SIG-M5 (cell line): Measurements from ENCODE around the gene CDC42BPB.

Experiments used
- DNase-seq: peaks from one replicate; lab custom pipeline; 2025; lab: John Stamatoyannopoulos, UW

Gene CDC42BPB

DNA sequence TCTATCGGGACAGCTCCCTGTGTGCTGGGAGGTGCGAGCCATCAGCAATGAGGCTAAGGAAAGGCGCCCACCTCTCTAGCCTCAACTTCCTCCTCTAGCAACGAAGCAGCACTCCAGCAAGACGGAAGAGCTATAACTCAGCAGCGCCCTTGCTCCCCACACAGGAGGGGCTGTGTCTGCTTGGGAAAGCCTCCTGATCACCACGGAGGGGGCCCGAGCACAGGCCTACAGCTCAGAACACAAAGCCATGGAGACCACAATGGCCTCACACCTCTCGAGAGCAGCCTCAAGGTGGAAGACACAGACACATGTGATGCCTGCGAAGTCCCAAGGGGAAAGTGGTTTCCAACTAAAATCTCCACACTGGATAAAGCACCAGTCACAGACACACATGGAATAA, 60.4 kb downstream of the CDC42BPB start:
- DNase-seq: no peak

DNA sequence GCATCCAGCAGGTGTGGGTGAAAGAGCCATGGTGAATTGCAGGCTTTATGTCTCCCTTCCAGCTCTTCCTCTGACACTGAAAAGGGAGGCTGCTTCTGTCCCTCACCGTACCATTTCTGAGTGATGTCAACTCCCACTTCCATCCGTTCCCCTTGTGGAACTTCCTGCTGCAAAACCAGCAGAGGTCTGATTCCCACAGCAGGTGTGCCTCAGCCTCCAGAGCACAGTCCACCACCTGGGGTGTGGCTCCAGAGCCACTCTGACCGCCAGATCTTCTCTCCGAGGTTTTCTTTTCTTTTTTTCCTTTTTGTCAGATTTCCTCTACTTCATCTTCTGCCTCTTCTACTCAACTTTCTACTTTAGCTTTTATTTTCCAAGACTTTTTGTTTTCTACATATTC, 62.7 kb downstream of the CDC42BPB start:
- no peak for DNase-seq

DNA sequence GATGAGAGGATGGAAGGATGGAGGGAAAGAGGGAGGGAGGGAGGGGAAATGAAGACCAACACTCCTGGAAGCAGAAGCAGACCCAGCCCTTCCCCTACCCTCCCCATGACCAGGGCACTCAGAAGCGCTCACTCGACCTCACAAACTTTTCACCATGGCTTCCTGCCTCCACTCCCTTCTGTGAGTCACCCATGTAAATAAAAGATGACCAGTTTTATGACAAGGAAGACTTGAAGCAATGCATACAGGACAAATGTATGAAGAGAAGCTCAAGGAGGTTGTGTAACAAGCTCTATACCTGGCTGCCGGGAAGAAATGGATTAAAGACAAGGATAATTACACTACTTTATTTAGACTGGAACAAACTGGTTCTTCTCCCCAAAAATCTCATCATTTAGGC, 63.8 kb downstream of the CDC42BPB start:
- DNase-seq: no peak

DNA sequence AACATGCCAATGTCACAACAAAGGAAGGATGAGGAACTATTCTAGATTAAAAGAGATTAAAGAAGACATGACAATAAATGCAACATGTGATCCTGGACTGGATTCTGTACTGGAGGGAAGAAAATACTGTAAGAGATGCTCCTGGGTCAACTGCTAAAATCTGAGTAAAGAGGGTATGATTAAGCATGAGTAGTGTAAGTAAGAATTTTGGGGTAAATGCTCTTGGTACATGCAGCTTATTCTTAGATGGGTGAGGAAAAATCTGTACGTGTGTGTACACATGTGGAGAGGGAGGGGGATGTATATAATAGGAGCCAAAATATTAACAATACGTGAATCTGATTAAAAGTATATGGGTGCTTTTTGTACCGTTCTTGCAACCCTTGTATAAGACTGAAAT, 66.0 kb downstream of the CDC42BPB start:
- no peak for DNase-seq

DNA sequence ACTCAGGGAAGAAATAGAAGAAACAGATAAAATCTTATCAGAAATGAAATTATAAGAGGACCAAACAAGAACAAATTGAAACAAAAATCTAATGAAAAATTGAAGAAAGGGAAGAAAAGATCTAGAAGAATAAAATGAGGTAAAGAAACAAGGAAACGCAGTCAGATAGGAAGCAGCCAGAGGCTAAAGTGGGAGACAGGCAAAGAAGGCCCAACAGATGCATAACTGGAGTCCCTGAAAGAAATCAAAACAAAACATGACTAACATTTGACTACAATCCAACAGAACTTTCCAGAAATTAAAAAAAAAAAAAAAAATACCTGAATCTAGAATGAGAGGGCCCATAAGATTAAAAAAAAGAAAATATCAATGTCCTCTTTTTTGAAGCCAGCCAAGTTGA, 69.3 kb downstream of the CDC42BPB start:
- DNase-seq: no peak

DNA sequence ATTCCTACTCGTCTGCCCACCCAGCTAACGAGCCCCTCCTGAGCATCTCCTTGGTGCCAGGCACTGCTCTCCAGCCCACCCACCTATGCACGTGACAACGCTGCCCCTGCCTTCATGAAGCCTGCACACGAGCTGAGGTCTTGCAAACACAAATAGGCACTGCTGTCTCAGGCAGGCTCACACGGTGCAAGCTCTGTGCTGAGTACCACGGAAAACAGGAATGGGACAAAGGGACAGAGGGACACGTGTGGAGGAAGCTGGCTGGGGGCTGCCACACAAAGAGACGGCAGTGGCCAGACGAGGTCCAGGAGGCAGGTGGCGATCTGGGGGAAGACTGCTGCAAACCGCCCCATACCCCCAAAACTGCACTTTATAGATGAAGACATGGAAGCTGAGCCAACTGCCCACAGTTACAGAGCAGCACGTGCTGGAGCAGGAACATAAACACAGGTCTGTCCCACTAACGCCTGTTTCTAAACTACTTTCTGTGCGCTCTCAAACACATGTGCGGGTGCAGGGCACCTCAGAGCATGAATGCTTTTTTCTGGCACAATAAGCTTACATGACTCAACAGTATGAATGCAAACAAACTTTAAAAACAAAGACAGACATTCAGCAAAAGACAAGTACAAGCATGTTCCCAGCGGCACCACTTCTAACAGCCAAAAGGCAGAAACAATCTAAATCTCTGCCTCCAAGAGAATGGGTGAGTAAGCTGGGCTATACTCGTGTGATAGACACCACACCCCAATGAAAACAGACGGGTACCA, 70.4 kb downstream of the CDC42BPB start:
- DNase-seq: no peak

DNA sequence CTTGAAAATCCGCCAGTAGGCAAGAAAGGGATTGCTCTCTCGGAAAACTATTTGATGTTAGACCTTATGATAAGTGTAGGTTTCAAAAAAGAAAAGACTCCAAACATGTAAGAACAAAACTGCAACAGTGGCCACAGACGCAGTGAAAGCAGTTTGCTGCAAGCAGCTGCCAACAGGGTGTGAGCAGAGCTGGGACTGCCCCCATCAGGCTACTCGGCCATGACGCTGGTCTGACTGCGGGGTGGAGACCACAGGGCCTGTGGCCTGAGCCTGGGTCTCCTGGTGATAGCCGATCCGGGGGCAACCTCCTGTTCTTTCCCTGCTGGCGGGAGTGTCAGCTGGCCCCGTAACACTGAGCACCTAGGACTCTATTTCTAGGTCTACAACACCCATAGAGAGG, 71.7 kb downstream of the CDC42BPB start:
- no peak for DNase-seq

DNA sequence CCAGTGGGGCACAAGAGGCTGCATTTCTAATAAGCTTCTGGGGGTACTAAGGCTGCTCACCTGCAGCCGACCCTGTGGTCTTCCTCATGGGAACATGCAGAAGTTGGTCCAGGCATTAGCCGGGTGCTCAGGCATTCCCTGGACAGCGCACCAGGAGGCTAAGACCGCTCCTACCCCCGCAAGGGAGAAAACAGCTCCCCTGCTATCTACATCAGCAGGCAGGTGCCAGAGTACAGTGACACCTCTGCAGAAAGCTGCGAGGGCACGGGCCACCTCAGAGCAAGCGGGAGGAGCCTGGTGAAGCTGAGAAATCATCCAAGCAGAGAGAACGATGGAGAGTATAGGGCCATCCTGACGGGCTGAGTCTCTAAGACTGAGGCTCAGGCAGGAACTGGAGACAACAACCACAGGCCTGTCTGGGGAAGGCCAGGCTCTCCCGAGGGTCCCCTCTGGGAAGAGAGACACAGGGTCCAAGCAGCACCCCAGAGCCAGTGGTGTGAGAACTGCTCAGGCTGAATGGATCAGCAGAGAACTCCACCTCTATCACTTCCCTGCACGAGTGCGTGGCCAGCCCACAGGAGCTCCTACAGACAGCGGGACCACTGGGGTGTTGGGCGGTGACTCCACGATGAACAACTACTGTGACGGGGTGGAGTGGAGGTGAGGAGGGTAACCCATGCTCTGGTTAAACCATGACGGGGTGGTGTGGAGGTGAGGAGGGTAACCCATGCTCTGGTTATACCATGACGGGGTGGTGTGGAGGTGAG, 72.8 kb downstream of the CDC42BPB start:
- no peak for DNase-seq

DNA sequence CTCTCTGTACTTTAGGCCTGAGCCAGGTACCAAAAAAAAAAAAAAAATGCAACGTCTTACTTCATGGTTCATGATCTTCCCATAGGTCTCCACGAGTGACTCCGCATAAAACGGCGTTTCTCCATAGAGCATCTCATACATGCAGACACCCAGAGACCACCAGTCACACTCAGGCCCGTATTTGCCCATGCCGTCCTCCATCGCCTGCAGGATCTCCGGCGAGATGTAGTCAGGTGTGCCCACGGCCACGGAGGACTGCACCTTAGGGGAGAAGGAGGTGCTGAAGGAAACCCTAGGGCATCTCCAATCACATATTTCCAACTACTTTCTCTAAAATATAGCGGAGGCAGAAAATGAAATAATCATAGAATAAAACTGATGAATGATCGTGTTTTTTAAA, 73.9 kb downstream of the CDC42BPB start:
- DNase-seq: no peak

DNA sequence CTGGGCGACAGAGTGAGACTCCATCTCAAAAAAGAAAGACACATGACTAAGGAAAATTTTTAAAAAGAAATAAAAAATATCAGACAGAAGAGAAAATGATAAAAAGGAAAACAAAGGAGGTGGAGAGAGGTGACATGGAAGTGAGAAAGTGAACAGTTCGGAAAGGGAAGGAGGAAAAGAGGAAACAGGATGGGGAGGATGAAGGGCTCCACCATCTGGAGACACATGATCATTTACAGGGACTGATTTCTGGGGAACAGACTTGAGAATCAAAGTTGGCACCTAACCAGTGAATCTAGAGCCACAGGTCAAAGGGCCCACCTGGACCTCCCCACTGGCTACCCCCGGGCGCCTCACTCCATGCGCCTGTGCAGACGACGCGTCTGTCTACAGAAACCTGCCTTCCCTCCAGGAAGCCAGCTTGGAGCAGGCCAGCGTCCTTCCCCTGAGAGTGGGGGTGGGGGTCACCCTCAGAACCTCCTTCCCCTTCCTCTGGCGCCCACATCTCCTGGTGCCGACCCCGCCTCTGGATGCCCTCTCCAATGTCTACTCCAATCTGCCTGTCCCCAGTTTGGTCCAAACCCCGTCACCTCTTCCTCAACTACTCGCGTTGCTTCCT, 74.4 kb downstream of the CDC42BPB start:
- no peak for DNase-seq

DNA sequence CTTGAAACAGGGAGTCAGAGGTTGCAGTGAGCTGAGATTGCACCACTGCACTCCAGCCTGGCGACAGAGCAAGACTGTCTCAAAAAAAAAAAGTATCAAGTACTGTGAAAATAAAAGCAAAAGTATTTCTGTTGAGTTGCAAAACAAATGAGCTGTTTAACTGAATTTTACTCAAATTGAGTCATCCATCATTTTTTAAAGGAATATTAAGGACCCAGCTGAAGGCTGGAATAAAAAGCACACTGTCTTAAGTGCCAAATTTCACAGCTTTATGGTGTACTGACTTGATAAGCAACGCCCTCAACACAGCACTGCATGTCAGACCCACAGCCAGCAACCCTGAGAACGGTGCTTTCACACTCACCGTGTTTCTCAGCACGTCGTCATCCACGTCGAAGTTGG, 76.9 kb downstream of the CDC42BPB start:
- DNase-seq: no peak

DNA sequence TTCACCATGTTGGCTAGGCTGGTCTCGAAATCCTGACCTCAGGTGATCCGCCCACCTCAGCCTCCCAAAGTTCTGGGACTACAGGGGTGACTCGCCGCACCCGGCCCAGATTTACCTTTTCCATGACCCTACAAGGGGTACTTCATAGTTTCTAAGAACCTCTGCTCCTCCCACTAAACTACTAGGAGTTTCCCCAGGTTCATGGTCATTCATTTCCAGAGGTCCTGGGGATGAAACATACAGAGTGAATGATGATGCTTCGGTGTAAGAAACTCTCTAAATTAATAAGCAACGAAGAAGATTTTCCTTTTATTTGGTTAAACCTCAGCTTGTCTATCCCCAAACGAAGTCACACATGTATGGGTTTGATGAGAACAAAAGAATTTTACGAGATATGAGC, 77.9 kb downstream of the CDC42BPB start:
- no peak for DNase-seq

DNA sequence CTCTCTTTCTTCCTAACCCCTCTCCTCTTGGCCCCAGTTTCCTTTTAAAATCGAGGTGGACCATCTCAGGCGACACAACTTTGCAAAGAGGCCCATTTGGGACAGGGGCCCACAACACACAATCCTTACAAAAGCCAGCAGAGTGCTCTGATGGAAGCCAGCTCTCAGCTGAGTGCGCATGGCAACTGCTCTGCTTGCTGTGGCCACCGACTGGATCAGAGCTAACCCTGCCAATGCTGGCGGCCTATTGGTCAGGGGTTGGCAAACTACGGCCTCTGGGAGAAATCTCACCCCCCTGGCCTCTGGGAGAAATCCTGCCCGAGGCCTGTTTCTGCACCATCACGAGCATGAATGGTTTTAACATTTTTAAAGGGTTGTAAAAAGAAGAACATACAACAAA, 79.9 kb downstream of the CDC42BPB start:
- no peak for DNase-seq

DNA sequence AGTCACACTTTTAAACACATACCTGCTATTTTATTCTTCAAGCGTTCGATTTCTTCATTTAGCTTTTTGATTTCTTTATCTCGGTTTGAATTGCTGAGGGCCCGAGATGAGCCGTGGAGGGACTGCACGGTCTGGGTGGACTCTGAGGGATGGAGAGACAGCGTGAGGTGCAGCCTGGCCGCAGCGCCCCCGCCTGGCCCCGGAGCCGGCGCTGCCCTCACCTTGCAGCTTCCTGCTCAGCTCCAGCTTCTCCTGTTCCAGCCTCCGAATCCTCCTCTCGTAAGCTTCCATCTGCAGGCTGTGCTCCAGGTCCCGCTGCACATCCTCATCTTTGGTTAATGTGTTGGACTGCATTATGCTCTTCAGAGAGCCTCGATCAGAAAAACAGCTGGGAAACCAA, 81.7 kb downstream of the CDC42BPB start:
- no peak for DNase-seq

DNA sequence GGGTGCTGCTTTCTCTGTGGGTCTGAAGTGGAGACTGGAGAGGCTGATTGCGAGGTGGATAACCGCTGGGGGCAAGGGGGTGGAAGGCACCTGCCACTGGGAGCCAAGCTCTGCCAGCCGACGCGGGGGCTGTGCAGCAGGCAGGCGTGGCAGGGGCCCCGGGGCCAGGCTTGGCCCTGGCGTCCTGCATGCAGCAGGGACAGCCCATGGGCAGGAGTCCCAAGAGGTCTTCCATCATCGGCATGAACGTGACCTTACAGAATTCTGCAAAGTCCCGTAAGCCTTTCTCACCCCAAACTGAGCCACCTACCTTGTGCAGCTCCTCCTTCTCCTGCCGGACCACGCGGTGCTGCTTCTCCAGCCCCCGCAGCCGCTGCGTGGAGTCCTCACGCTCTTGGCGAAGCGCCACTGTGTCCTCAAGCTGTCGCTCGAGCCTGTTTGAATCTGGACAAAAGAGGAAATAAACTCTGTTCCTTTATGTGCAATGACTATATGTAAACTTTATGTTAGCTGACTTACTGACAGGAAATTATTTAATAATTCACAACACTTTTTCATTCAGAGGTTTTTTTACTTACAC, 83.6 kb downstream of the CDC42BPB start:
- no peak for DNase-seq

DNA sequence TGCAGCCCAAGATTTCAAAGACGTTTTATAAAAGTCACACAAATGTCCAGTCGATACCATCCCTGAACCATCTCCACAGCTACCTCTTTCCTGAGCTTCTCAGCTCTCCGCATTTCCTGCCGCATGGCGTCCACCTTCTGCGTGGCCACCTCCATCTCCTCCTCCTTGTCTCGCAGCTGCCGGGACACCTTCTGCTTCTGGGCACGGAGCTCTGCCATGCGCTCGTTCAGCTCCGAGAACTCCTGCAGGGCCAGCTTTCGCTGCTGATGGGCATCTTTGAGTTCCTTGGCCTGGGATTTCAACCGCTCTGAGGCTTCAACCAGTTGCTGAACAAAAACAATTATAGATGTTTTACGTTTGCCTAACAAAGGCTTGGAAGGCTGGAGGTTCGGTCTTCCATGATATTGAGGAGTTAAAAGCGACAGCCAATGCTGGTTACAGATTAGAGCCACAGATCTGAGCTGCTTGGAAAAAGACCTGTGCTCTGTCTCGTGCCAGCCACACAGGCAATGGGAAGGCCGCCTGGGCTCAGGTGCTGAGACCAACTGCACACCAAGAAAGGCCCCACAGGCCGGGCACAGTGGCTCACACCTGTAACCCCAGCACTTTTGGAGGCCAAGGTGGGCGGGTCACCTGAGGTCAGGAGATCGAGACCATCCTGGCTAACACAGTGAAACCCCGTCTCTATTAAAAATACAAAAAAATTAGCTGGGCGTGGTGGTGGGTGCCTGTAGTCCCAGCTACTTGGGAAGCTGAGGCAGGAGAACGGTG, 85.3 kb downstream of the CDC42BPB start:
- no peak for DNase-seq

DNA sequence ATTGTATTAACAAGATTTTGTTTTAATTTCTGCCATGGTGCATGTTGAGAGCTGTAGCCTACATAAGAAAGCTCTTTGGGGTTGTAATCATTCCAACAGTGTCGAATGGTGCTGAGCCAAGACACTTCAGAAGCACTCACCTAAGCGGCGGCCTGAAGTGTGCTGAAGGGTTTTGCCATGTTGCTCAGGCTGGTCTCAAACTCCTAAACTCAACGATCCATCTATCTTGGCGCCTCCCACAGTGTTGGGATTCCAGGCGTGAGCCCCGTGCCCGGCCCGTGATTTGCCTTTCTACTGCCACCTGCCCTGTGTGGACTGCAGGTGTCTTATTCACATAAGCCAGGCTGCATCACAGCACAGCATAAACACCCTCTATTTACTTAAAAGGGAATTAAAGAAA, 86.0 kb downstream of the CDC42BPB start:
- DNase-seq: no peak

DNA sequence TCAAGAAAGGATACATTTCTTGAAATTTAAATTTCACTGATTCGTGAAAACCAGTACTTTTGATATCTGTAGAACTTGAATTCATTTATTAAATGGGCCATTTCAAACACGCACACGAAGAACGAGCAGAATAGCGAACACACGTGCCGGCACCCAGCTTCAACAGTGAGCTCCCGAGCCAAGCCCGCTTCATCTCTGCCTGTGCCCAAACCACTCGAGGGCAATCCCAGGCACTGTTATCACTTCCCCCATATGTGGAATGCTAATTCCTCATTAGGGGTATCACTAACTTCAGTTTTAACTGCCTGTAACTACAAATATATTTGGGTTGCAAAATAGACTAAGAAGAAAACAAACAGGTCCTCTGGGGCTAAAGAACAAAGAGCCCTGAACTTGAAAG, 86.9 kb downstream of the CDC42BPB start:
- no peak for DNase-seq

DNA sequence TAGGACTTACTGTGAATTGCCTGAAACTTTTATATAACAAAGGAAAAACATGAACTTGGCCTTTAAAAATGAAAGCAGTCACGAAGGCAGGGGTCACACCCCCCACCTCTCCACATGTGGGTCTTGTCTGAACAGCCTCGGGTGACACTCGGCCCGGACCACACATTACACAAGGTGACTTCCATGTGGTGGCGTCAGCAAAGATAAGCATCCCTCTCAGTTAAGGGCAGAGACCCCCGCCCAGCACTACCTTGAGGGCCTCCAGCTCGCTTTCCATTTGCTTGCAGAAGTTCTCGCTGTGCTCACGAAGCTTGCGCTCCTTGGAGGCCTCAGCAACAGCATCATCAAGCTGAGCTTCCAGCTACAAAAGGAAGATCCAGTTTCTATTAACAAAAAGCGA, 87.4 kb downstream of the CDC42BPB start:
- no peak for DNase-seq

DNA sequence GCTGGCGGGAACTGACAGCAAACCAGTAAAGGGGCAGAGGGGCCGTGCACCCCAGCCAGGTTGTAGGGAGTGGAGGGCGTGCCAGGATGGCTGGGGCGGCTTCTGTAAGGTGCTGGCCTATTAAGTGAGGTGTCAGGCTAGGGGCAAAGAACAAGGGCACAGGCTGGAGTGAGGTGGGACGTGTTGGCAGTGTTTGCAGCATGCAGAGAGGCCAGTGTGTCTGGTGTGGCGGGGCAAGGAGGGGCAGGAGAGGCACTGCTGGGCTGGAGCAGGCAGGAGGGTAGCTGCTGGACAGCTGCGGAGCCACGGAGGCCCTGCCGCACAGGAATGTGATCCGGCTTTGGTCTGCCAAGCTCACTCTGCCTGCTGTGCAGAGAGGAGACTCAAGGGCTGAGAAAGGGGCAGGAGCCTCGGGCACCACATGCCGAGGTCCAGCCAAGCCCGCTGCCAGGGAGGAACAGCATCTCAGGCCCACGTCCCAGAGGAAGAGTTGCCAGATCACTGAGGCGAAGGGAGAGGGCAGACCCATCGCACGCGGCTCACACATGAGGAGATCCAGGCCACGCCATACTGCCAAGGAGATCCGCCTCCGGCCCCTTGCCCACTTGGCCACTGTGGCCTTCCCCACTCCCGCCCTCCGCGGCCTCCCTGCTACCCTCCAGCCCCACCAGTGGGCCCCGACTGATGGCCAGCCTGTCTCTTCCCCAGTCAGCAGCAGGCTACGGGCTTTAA, 88.1 kb downstream of the CDC42BPB start:
- DNase-seq: no peak

DNA sequence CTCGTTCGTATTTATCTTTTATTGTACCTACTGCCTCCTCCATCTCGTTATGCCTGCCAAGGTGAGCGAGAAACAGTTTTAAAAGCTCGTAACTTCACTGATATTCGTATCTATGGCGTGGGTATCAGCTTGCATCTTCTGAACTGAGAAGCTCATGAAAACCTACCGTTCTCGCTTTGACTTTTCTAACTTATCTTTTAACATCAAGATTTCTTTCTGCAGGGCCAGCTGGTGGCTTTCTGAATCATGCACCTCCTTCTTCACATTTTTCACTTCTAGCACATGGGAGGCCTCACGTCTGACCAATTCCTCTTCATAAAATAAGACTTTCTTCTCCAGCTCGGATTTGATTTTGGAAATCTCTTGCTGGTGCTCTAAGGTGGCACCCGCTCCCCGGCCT, 89.0 kb downstream of the CDC42BPB start:
- no peak for DNase-seq

DNA sequence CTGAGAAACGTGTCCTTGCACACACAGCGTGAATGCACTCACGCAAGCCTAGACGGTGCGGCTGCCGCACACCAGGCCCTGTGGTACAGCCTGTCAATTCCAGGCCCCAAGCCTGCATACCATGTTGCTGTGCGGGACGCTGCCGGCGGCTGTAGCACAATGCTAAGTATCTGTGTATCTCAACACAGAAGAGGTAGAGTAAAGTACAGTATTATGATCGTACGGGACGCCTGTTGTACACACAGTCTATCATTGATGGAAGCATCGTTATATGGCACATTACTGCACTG, 89.9 kb downstream of the CDC42BPB start:
- no peak for DNase-seq
